Chondrocyte (in vitro differentiated cells): ENCODE data around the gene CSTF1. TPM values are rescaled to one million over a fixed set of nuclear protein-coding genes. Genes with fewer than 3 reads are reported as not detected.

Experiments used
- DNase-seq: peaks from one replicate; pipeline ENCODE4 v3.0.0; 2021; ENCODE audit warnings: mixed read lengths, low spot score
- H3K27ac Mint-ChIP-seq: one replicate; pipeline ENCODE4 v1.8.0; 2021; ENCODE audit warnings: mild to moderate bottlenecking, moderate library complexity, mixed read lengths; ENCODE audit not compliant: unreplicated experiment
- H3K27me3 Mint-ChIP-seq: 2 replicates; pipeline ENCODE4 v1.8.0; 2021; ENCODE audit warnings: low read depth, mixed read lengths
- H3K36me3 Mint-ChIP-seq: 2 replicates; pipeline ENCODE4 v1.8.0; 2021; ENCODE audit warnings: low read depth, mixed read lengths
- H3K4me1 Mint-ChIP-seq: 2 replicates; pipeline ENCODE4 v1.8.0; 2021; ENCODE audit warnings: low read depth, mild to moderate bottlenecking, mixed read lengths
- H3K4me3 Mint-ChIP-seq: one replicate; pipeline ENCODE4 v1.8.0; 2021; ENCODE audit warnings: mild to moderate bottlenecking, moderate library complexity, mixed read lengths; ENCODE audit not compliant: unreplicated experiment
- H3K9me3 Mint-ChIP-seq: 2 replicates; pipeline ENCODE4 v1.8.0; 2021; ENCODE audit warnings: low read depth, mixed read lengths
- total RNA-seq: library from RNA; stranded (reverse); gene quantifications from 3 replicates; pipeline ENCODE4 v1.2.1, GENCODE V29; 2021
- TF ChIP-seq, protein P1 (sequence below): fragments of 200-600 bp; sonication (generic); IDR thresholded peaks from 2 replicates; pipeline ENCODE4 v1.5.0; 2021; ENCODE audit warnings: antibody characterized with exemption, mild to moderate bottlenecking, moderate library complexity

Gene CSTF1
- total RNA-seq, 1 donor from 2014 or later, result 26.0 TPM

DNA sequence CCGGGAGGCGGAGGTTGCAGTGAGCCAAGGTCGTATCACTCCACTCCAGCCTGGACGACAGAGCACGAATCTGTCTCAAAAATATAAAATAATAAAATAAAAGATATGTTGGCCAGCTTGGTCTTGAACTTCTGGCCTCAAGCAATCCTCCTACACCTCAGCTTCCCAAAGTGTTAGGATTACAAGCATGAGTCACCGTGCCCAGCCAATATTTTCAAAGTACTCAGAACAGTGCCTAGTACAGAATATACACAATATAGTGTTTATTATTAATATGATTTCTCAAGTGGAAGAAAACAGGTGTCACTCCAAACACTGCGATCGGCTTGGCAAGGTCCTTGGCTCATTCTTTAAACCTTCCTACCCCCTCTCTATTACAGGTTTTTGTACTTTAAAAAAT, 30.5 kb upstream of the CSTF1 start:
- H3K9me3 Mint-ChIP-seq, result no peaks in the 10 kb centered on the region
- H3K36me3 Mint-ChIP-seq, result peaks cover 9% of the 10 kb centered on the region
- H3K4me1 Mint-ChIP-seq, result peaks cover 20% of the 10 kb centered on the region
- DNase-seq, result no peak
- H3K27me3 Mint-ChIP-seq, result no peaks in the 10 kb centered on the region
- H3K27ac Mint-ChIP-seq, result no peak overlapping the region
- no peak overlapping the region for H3K4me3 Mint-ChIP-seq
- TF ChIP-seq, protein P1, sequence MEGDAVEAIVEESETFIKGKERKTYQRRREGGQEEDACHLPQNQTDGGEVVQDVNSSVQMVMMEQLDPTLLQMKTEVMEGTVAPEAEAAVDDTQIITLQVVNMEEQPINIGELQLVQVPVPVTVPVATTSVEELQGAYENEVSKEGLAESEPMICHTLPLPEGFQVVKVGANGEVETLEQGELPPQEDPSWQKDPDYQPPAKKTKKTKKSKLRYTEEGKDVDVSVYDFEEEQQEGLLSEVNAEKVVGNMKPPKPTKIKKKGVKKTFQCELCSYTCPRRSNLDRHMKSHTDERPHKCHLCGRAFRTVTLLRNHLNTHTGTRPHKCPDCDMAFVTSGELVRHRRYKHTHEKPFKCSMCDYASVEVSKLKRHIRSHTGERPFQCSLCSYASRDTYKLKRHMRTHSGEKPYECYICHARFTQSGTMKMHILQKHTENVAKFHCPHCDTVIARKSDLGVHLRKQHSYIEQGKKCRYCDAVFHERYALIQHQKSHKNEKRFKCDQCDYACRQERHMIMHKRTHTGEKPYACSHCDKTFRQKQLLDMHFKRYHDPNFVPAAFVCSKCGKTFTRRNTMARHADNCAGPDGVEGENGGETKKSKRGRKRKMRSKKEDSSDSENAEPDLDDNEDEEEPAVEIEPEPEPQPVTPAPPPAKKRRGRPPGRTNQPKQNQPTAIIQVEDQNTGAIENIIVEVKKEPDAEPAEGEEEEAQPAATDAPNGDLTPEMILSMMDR, result no peak

DNA sequence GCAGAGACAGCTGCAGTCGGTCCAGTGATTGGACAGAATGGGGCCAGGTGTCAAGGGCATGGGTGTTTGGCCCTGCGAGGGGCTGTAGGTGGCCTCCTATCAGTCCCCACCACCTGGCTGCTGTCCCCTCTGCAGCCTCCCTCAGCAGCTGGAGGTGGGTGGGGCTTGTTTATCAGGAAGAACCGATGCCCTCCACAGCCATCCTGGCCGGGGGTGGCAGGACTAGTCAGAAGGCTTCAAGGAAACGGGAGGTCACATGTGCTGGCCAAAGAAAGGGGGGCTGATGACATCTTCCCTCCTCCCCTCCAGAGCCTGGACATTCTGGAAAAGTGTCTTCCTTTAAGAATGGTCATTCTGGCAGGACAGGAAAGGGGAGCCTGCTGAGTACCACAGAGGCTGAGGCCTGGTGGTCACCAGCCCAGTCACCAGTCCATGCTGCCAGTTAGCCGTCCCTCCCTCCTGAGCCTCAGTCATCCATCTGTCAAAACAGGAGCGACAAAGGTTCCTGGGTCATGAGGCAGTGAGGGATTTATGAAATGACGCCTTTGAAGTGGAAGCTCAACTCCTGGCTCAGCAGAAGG, 29.5 kb upstream of the CSTF1 start:
- no peak overlapping the region for H3K4me3 Mint-ChIP-seq
- H3K27ac Mint-ChIP-seq, result no peak overlapping the region
- TF ChIP-seq, protein P1, result no peak
- H3K27me3 Mint-ChIP-seq, result no peaks in the 10 kb centered on the region
- DNase-seq, result no peak
- H3K4me1 Mint-ChIP-seq, result peaks cover 20% of the 10 kb centered on the region
- peaks cover 15% of the 10 kb centered on the region for H3K36me3 Mint-ChIP-seq
- H3K9me3 Mint-ChIP-seq, result no peaks in the 10 kb centered on the region

DNA sequence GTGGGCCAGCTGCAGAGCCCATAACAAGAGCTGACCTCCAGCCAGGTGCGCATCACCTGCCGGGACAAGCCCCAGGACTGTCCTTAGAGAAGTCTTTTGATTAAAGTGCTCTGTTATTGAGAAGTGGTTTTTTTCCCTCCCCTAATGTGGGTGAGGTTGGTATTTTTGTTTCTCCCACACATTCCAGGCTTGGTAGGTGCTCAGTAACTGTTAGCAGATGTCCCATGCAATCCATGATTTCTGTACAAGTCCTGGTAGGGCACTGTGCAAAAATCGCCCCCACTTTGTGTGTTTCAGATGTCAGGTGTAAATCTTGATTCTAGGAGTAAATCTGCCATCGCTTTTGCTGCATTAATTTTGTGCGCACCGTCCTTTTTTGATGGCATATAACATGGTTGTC, 29.0 kb upstream of the CSTF1 start:
- TF ChIP-seq, protein P1, result no peak
- peaks cover 18% of the 10 kb centered on the region for H3K36me3 Mint-ChIP-seq
- peaks cover 20% of the 10 kb centered on the region for H3K4me1 Mint-ChIP-seq
- H3K27ac Mint-ChIP-seq, result no peak overlapping the region
- no peak overlapping the region for H3K4me3 Mint-ChIP-seq
- no peaks in the 10 kb centered on the region for H3K9me3 Mint-ChIP-seq
- no peaks in the 10 kb centered on the region for H3K27me3 Mint-ChIP-seq
- DNase-seq, result no peak

DNA sequence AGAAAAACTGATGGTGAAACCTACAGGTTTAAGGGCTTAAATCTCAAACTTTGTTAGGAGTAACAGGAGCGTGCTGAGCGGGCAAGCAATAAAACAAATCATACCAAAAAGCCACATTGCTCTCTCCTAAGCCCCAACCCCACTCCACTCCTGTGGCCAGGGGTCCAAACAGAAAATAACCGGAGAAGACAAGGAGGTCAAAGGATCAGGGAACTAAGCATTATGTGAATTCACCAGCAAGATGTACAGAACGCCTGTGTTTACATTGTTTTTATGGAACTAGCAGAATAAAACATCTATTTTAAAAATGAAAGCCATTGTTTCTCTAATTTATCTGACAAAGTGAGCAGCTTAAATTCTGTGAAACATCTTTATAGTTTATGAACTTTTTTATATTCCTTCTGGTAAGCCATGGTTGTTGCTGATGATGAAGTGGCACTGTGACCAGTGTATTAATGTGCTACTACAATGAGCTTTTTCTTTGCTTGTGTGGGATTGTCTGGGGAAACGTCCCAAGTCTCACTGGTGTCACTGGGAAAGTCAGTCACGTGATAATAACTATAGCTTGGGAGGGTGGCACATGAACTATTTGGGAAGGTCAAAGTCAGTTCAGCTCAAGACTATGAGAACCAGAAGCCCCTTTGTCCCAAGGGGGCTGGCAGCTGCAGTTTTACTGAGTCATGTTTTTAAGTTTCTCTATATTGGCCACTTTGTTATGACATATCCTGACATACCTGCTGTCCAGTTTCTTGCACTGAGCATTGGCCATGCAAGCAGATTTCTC, 23.9 kb upstream of the CSTF1 start:
- peaks cover 21% of the 10 kb centered on the region for H3K36me3 Mint-ChIP-seq
- H3K27ac Mint-ChIP-seq, result peak overlapping the region; percentile 34
- no peak for DNase-seq
- H3K27me3 Mint-ChIP-seq, result no peaks in the 10 kb centered on the region
- TF ChIP-seq, protein P1, result no peak
- H3K9me3 Mint-ChIP-seq, result no peaks in the 10 kb centered on the region
- H3K4me1 Mint-ChIP-seq, result no peaks in the 10 kb centered on the region
- no peak overlapping the region for H3K4me3 Mint-ChIP-seq

DNA sequence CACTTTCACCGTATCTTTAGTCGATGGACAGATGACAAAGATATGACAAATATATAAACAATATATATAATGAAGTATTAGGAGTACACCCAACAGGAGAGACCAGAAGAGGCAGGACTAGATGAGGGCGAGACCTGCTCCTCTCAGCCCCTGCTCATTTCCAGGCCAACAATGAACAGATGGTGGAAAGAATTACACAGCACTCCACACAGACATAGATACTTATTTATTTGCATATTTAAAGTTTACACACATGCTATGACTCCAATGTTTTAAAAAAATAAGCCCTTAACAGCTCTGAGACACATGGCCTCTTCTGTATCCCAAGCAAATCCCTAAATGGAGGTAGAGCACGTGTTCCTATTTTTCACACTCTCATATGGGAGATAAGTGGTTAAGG, 23.3 kb upstream of the CSTF1 start:
- TF ChIP-seq, protein P1, result no peak
- Mint-ChIP-seq H3K36me3 (peaks cover 21% of the 10 kb centered on the region), H3K27me3 (no peaks in the 10 kb centered on the region), H3K27ac (no peak overlapping the region), H3K9me3 (no peaks in the 10 kb centered on the region), H3K4me1 (peaks cover 3% of the 10 kb centered on the region), H3K4me3 (no peak overlapping the region)
- no peak for DNase-seq
